Glutamatergic neuron (in vitro differentiated cells): ENCODE data around the gene CMSS1. TPM values are rescaled to one million over a fixed set of nuclear protein-coding genes. Genes with fewer than 3 reads are reported as not detected.
A peak's percentile ranks its signal among the peaks of the same experiment; 100 is the strongest.

ENCODE experiments used
- DNase-seq: peaks from one replicate; pipeline ENCODE4 v3.0.0; 2022
- H3K27ac Mint-ChIP-seq: one replicate; pipeline ENCODE4 v1.8.0; 2020; ENCODE audit warnings: mild to moderate bottlenecking, mixed read lengths, inconsistent platforms; ENCODE audit not compliant: unreplicated experiment
- H3K27me3 Mint-ChIP-seq: one replicate; pipeline ENCODE4 v1.8.0; 2020; ENCODE audit warnings: mild to moderate bottlenecking, moderate library complexity, mixed read lengths, inconsistent platforms; ENCODE audit not compliant: unreplicated experiment
- H3K36me3 Mint-ChIP-seq: one replicate; pipeline ENCODE4 v1.8.0; 2020; ENCODE audit warnings: mild to moderate bottlenecking, mixed read lengths, inconsistent platforms; ENCODE audit not compliant: unreplicated experiment
- H3K4me1 Mint-ChIP-seq: one replicate; pipeline ENCODE4 v1.8.0; 2020; ENCODE audit warnings: mild to moderate bottlenecking, low read depth, mixed read lengths, inconsistent platforms; ENCODE audit not compliant: unreplicated experiment
- H3K4me3 Mint-ChIP-seq: one replicate; pipeline ENCODE4 v1.8.0; 2020; ENCODE audit warnings: mild to moderate bottlenecking, mixed read lengths, inconsistent platforms; ENCODE audit not compliant: unreplicated experiment
- H3K9me3 Mint-ChIP-seq: one replicate; pipeline ENCODE4 v1.8.0; 2020; ENCODE audit warnings: mild to moderate bottlenecking, moderate library complexity, mixed read lengths, inconsistent platforms; ENCODE audit not compliant: unreplicated experiment
- total RNA-seq: library from RNA; stranded (reverse); fragmentation: NEBNext Ultra II Directional; extraction: Animal tissue kit (Norgen Biotek cat#: 25700); gene quantifications from one replicate; pipeline ENCODE4 v1.2.1, GENCODE V29; 2021; ENCODE audit not compliant: unreplicated experiment
- TF ChIP-seq, protein P1 (sequence below): fragments of 200-600 bp; sonication (generic); IDR thresholded peaks from one replicate; pipeline ENCODE4 v1.5.0; 2021; ENCODE audit not compliant: partially characterized antibody, unreplicated experiment

CMSS1 gene
- total RNA-seq, 1 donor from 2014 or later = 37.8 TPM

GRCh38 chr3:99843590-99844258, 26.1 kb downstream of the CMSS1 start:
- DNase-seq = no peak
- H3K27me3 Mint-ChIP-seq = no peaks in the 10 kb centered on the region
- H3K9me3 Mint-ChIP-seq = no peaks in the 10 kb centered on the region
- no peak overlapping the region for H3K27ac Mint-ChIP-seq
- H3K4me1 Mint-ChIP-seq = peaks cover 16% of the 10 kb centered on the region
- H3K4me3 Mint-ChIP-seq = no peak overlapping the region
- no peaks in the 10 kb centered on the region for H3K36me3 Mint-ChIP-seq
- TF ChIP-seq, protein P1, sequence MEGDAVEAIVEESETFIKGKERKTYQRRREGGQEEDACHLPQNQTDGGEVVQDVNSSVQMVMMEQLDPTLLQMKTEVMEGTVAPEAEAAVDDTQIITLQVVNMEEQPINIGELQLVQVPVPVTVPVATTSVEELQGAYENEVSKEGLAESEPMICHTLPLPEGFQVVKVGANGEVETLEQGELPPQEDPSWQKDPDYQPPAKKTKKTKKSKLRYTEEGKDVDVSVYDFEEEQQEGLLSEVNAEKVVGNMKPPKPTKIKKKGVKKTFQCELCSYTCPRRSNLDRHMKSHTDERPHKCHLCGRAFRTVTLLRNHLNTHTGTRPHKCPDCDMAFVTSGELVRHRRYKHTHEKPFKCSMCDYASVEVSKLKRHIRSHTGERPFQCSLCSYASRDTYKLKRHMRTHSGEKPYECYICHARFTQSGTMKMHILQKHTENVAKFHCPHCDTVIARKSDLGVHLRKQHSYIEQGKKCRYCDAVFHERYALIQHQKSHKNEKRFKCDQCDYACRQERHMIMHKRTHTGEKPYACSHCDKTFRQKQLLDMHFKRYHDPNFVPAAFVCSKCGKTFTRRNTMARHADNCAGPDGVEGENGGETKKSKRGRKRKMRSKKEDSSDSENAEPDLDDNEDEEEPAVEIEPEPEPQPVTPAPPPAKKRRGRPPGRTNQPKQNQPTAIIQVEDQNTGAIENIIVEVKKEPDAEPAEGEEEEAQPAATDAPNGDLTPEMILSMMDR = peak; percentile 8

- Mint-ChIP-seq H3K36me3 (no peaks in the 10 kb centered on the region), H3K4me3 (no peak overlapping the region), H3K4me1 (peaks cover 16% of the 10 kb centered on the region), H3K27ac (no peak overlapping the region), H3K9me3 (no peaks in the 10 kb centered on the region), H3K27me3 (no peaks in the 10 kb centered on the region)
- DNase-seq = no peak
- TF ChIP-seq, protein P1 = no peak
Observed at GRCh38 chr3:99845331-99845730, 27.7 kb downstream of the CMSS1 start.

GRCh38 chr3:99845999-99846398, 28.3 kb downstream of the CMSS1 start:
- H3K36me3 Mint-ChIP-seq = no peaks in the 10 kb centered on the region
- no peaks in the 10 kb centered on the region for H3K9me3 Mint-ChIP-seq
- TF ChIP-seq, protein P1 = no peak
- no peak for DNase-seq
- no peaks in the 10 kb centered on the region for H3K27me3 Mint-ChIP-seq
- H3K4me1 Mint-ChIP-seq = peaks cover 16% of the 10 kb centered on the region
- H3K4me3 Mint-ChIP-seq = no peak overlapping the region
- H3K27ac Mint-ChIP-seq = no peak overlapping the region

GRCh38 chr3:99846477-99847160, 29.0 kb downstream of the CMSS1 start:
- Mint-ChIP-seq H3K4me1 (peaks cover 16% of the 10 kb centered on the region), H3K27me3 (no peaks in the 10 kb centered on the region), H3K27ac (peak overlapping the region; percentile 45), H3K9me3 (no peaks in the 10 kb centered on the region), H3K4me3 (peak overlapping the region; percentile 27), H3K36me3 (no peaks in the 10 kb centered on the region)
- TF ChIP-seq, protein P1 = no peak
- DNase-seq = no peak

DNA sequence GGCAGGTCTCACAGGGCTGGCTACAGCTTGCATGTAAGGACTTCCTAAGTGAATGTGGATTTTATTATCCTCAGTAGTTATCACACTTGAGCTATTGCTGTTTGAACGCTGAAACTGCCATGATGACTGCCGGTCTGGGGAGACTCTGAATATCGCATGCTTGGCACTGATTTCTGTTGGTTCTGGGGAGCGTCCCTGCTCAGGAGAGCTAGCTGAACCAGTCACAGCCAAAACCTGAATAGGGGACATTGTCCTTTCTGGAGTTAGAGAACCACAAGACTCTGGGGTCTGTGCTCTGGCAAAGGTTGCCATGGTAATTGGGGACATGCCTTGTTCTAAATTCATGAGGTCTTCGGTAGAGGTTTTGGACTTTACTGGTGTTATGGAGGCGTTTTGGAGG, 30.8 kb downstream of the CMSS1 start:
- Mint-ChIP-seq H3K27ac (no peak overlapping the region), H3K36me3 (no peaks in the 10 kb centered on the region), H3K27me3 (no peaks in the 10 kb centered on the region), H3K4me3 (no peak overlapping the region), H3K9me3 (no peaks in the 10 kb centered on the region), H3K4me1 (peaks cover 13% of the 10 kb centered on the region)
- TF ChIP-seq, protein P1 = no peak
- no peak for DNase-seq
